ENCODE measurements around the gene INHBA.

Gene INHBA

DNA sequence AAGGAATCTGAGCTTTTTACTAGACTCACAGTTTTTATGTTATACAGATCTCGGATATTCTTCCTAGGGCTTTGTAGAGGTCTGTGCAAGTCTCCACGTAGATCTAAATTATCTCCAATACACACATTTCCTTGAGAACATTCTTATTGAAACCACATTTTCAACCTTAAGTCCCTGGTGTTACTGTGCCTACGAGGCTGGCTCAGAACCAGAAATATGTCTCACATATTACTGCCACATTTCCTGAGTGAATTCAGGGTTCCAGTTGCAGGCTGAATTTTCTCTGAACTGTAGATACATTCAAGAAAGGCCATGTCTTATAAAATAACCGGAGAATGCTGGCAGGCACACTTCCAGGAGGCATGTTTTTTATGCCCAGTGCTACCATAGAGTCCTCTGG lies 46.5 kb downstream of the INHBA start:
- H3K4me3 ChIP-seq (ENCODE audit: low read length): no peak overlapping the region
- H3F3A ChIP-seq (ENCODE audit: insufficient read depth, low read length): no peaks in the 10 kb centered on the region
- H2AFZ ChIP-seq (ENCODE audit: low read length): no peak overlapping the region
- H3K79me2 ChIP-seq (ENCODE audit: low read length): no peaks in the 10 kb centered on the region
- no peaks in the 10 kb centered on the region for H3K9me2 ChIP-seq (replicated peaks; ENCODE audit: insufficient read depth, low read length)
- H3K9me3 ChIP-seq (replicated peaks; ENCODE audit: insufficient read depth, low read length): no peaks in the 10 kb centered on the region
- H3K27ac ChIP-seq (ENCODE audit: low read length): no peak overlapping the region
- no peaks in the 10 kb centered on the region for H3K36me3 ChIP-seq (replicated peaks; ENCODE audit: insufficient read depth, low read length)
- TF ChIP-seq EZH2phosphoT487 (IDR thresholded peaks at IDR 0.05; ENCODE audit: low read length): no peak
- no peak for TF ChIP-seq EZH2 (optimal IDR thresholded peaks at IDR 0.05; ENCODE audit: low read depth, low read length)
- TF ChIP-seq, protein P1, sequence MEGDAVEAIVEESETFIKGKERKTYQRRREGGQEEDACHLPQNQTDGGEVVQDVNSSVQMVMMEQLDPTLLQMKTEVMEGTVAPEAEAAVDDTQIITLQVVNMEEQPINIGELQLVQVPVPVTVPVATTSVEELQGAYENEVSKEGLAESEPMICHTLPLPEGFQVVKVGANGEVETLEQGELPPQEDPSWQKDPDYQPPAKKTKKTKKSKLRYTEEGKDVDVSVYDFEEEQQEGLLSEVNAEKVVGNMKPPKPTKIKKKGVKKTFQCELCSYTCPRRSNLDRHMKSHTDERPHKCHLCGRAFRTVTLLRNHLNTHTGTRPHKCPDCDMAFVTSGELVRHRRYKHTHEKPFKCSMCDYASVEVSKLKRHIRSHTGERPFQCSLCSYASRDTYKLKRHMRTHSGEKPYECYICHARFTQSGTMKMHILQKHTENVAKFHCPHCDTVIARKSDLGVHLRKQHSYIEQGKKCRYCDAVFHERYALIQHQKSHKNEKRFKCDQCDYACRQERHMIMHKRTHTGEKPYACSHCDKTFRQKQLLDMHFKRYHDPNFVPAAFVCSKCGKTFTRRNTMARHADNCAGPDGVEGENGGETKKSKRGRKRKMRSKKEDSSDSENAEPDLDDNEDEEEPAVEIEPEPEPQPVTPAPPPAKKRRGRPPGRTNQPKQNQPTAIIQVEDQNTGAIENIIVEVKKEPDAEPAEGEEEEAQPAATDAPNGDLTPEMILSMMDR (IDR thresholded peaks at IDR 0.05; ENCODE audit: low read length): no peak
- H4K20me1 ChIP-seq (ENCODE audit: insufficient read depth, low read length): no peaks in the 10 kb centered on the region
- H3K4me2 ChIP-seq (ENCODE audit: low read depth, low read length): no peak overlapping the region
- no peak for DNase-seq
- no peaks in the 10 kb centered on the region for H3K27me3 ChIP-seq (replicated peaks; ENCODE audit: insufficient read depth, low read length)
- H3K4me1 ChIP-seq (ENCODE audit: low read length): no peaks in the 10 kb centered on the region
- no peak overlapping the region for H3K9ac ChIP-seq (ENCODE audit: low read length)

DNA sequence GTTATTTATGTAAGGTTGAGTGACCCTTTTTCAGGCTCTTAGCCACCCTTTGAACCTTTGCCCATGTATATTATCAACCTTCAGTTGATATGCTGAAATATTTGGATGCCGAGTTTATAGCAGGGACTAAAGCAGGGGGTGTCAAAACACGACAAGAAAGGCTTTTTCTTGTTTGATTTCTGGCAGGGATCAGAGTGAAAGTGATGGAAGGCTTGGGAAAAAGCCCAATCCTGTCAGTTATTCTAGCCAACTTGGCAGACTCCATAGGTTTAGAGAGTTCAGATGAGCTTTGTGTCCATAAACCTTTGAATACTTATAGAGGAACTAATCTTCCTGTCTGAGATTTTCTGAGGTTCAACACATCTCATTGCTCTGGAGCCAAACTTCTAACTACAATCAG lies 47.5 kb downstream of the INHBA start:
- no peaks in the 10 kb centered on the region for H3K27me3 ChIP-seq (replicated peaks; ENCODE audit: insufficient read depth, low read length)
- no peaks in the 10 kb centered on the region for H3F3A ChIP-seq (ENCODE audit: insufficient read depth, low read length)
- TF ChIP-seq EZH2phosphoT487 (IDR thresholded peaks at IDR 0.05; ENCODE audit: low read length) (no peak), EZH2 (optimal IDR thresholded peaks at IDR 0.05; ENCODE audit: low read depth, low read length) (no peak)
- TF ChIP-seq, protein P1 (IDR thresholded peaks at IDR 0.05; ENCODE audit: low read length): no peak
- H3K9ac ChIP-seq (ENCODE audit: low read length): no peak overlapping the region
- H3K9me2 ChIP-seq (replicated peaks; ENCODE audit: insufficient read depth, low read length): no peaks in the 10 kb centered on the region
- H4K20me1 ChIP-seq (ENCODE audit: insufficient read depth, low read length): no peaks in the 10 kb centered on the region
- no peak overlapping the region for H3K4me3 ChIP-seq (ENCODE audit: low read length)
- no peaks in the 10 kb centered on the region for H3K79me2 ChIP-seq (ENCODE audit: low read length)
- DNase-seq: no peak
- no peaks in the 10 kb centered on the region for H3K9me3 ChIP-seq (replicated peaks; ENCODE audit: insufficient read depth, low read length)
- H3K36me3 ChIP-seq (replicated peaks; ENCODE audit: insufficient read depth, low read length): no peaks in the 10 kb centered on the region
- H3K27ac ChIP-seq (ENCODE audit: low read length): no peak overlapping the region
- H2AFZ ChIP-seq (ENCODE audit: low read length): no peak overlapping the region
- no peak overlapping the region for H3K4me2 ChIP-seq (ENCODE audit: low read depth, low read length)
- H3K4me1 ChIP-seq (ENCODE audit: low read length): no peaks in the 10 kb centered on the region

DNA sequence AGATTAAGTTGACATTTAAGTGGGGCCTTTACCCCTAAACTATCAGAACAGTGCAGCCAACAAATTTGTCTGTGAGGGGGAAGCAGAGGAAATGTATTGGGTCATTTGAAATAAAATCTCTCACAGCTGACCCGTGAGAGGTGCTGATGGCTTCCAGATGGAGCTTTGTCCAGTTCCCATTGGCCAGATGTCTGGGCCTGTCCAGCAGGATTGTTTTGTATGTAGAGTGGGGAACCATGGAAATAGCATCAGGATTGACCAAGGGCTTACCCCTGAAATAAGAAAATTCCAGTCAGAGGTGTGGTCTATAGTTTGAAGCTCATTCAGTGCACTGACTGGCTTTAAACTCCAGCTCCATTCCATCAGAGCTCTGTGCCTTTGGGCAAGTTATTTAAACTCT lies 50.6 kb downstream of the INHBA start:
- no peaks in the 10 kb centered on the region for H3K4me1 ChIP-seq (ENCODE audit: low read length)
- H2AFZ ChIP-seq (ENCODE audit: low read length): no peak overlapping the region
- no peak overlapping the region for H3K4me3 ChIP-seq (ENCODE audit: low read length)
- no peaks in the 10 kb centered on the region for H3K9me2 ChIP-seq (replicated peaks; ENCODE audit: insufficient read depth, low read length)
- H3K4me2 ChIP-seq (ENCODE audit: low read depth, low read length): no peak overlapping the region
- no peak for DNase-seq
- no peaks in the 10 kb centered on the region for H3K79me2 ChIP-seq (ENCODE audit: low read length)
- no peaks in the 10 kb centered on the region for H3K9me3 ChIP-seq (replicated peaks; ENCODE audit: insufficient read depth, low read length)
- no peaks in the 10 kb centered on the region for H3K36me3 ChIP-seq (replicated peaks; ENCODE audit: insufficient read depth, low read length)
- no peaks in the 10 kb centered on the region for H3F3A ChIP-seq (ENCODE audit: insufficient read depth, low read length)
- H4K20me1 ChIP-seq (ENCODE audit: insufficient read depth, low read length): no peaks in the 10 kb centered on the region
- no peak overlapping the region for H3K9ac ChIP-seq (ENCODE audit: low read length)
- H3K27ac ChIP-seq (ENCODE audit: low read length): no peak overlapping the region
- TF ChIP-seq, protein P1 (IDR thresholded peaks at IDR 0.05; ENCODE audit: low read length): no peak
- TF ChIP-seq EZH2 (optimal IDR thresholded peaks at IDR 0.05; ENCODE audit: low read depth, low read length): no peak
- no peak for TF ChIP-seq EZH2phosphoT487 (IDR thresholded peaks at IDR 0.05; ENCODE audit: low read length)
- no peaks in the 10 kb centered on the region for H3K27me3 ChIP-seq (replicated peaks; ENCODE audit: insufficient read depth, low read length)
